ENCODE results near the gene ARID1A.
"Not testable (repeated sequence)": the region's sequence is repeated elsewhere in the genome, so short reads cannot be mapped to it uniquely, and the experiment has no call there.

The ARID1A gene

GRCh38 chr1:26697978-26698849 lies 2.4 kb downstream of the ARID1A start:
- DNase-seq, result peak; percentile 68

DNA sequence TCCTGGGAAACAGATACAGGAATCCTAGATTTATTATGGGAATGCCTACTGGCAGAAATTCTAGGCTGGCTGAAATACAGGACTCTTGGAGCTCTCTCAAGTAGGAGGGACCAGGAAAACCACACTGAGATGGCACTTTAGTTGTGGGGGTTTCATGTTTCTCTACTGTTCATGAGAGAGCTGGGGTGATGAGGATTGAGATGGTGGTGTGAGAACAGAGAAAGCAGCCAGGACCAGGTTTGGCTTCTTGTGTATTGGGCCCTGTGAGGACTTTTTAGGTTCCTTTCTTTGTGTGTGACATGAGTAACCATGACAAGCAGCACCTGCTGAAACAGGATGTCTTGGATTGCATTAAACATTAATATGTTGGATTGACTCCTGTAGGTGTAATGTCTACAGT lies 4.9 kb downstream of the ARID1A start:
- DNase-seq, result peak; percentile 28

- no peak for DNase-seq
These were observed 5.6 kb downstream of the ARID1A start for GRCh38 chr1:26701266-26701994.

DNA sequence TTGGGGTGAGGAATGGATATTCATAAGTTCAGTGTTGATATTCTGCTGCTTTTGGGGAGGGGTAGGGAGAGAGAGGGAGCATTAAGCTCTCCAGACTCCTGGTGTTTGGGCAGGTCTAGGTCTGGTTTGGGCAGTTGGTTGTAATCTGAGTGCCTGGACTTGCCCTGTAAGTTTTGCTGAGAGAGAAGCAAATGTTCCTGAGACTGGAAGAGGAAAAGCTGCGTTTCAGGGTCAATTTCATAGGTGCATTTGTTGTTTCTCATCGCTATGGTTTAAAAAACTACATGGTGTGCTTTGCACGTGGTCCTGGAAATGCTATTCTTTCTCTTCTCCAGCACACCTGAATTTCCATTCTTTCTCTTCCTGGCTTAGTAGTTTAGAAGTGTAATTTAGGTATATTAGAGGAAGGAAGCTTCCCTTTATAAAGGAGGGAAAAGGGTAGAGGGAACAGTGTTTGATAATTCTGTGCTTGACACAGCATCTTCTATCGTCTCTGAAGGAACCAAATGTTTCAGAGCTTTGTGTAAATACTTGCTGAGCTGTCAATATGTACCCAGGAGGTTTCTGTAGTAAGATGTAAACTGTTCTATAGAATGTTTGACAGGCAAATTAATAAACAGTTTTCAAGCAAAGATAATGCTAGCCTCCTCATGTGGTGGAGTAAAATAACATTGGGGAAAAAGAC lies 6.3 kb downstream of the ARID1A start:
- peak; percentile 9 for DNase-seq

DNA sequence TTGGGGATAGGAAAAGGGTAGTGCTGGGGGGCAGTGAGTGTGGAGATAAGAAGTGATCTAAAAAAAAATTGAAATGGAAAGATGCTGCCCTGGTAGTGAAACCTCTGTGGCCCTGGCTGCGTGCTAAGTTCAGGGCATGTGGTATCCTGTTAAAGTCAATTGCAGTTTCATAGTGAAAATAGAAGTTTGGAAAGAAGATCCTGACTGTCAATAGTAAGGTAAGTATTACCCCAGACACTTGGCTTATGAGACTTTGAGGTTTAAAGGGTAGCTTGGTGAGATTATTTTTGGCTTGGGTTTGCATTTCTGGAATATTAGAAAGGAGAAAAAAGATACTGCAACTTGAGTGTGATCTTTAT lies 6.8 kb downstream of the ARID1A start:
- DNase-seq, result peak; percentile 70

DNA sequence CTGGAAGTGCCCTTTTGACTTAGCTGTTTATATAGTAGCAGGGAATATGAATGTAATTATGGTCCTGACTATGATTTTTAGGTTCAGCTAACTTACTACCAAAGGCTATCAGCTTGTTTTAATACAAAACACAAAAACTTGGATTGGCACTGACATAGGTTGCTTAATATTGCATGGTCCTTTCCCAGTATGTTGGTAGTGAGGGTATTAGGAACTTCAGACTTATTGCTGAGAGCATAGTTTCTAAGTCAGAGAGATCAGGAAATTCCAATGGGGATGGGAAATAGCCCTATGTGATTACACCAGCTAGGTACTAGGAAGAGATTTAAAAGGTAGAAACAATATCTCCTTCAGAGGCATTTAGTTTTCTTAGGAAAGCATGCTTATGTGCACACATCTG lies 7.7 kb downstream of the ARID1A start:
- DNase-seq, result no peak

DNA sequence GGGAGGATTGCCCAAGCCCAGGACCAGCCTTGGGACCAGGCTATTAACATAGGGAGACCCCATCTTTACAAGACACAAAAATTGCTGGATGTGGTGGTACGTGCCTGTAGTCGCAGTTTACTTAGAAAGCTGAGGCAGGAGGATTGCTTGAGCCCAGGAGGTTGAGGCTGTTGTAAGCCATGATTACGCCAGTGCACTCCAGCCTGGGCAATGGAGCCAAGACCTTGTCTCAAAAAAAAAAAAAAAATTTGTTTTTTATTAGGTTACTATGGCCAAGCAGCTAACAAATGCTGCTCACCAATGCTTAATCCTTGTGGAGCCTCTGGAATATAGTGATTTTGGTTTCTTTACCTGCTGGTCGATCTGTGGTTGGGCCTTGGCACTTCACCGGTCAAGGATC lies 8.8 kb downstream of the ARID1A start:
- no peak for DNase-seq

GRCh38 chr1:26705227-26705626 lies 9.4 kb downstream of the ARID1A start:
- DNase-seq, result not testable (repeated sequence)

GRCh38 chr1:26705788-26706311 lies 10.0 kb downstream of the ARID1A start:
- DNase-seq, result no peak

DNA sequence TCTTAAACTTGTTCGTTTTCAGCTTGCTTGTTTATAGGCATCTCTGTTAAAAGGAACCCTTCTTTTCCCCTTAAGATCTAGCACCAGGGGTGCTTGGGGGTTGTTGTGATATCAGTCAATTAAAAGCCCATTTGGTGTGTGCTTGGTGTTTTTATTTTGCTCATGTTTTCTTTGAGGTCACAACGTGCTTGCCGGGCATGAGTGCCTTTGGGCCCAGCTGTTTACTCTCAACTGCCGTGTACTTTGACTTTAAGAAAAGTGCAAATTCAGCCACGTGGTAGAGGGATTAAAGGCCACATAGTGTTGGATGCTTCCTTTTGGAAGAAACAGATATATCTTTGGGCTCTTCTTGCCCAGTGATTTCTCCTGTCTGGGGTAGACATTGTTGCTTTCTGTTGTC lies 10.5 kb downstream of the ARID1A start:
- no peak for DNase-seq

DNA sequence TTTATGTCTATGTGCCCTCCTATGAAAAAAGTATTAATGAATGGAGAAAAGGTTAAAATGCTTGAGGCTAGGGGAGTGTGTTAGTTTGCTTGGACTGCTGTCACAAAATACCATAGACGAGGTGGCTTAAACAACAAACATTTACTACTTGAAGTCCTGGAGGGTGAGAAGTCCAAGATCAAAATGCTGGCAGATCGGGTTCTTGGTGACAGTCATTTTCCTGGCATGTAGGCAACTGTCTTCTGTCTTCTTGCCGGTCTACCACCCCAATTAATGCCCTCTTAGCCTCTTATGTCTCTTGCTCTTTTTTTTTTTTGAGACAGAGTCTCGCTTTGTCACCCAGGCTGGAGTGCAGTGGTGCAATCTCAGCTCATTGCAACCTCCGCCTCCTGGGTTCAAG lies 15.0 kb downstream of the ARID1A start:
- DNase-seq, result no peak

DNA sequence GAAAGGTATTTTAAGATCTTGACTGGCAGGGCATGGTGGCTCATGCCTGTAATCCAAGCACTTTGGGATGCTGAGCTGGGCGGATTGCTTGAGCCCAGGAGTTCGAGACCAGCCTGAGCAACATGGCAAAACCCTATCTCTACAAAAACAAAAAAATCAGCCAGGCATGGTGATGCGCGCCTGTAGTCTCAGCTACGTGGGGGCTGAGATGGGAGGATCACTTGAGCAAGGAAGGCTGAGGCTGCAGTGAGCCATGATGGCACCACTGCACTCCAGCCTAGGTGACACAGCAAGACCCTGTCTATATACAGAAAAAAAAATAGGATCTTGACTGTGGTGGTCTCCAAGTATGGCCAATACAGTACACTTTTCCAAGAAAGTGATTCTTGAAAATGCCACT lies 16.0 kb downstream of the ARID1A start:
- no peak for DNase-seq

GRCh38 chr1:26717017-26717491 lies 21.2 kb downstream of the ARID1A start:
- DNase-seq, result no peak

DNA sequence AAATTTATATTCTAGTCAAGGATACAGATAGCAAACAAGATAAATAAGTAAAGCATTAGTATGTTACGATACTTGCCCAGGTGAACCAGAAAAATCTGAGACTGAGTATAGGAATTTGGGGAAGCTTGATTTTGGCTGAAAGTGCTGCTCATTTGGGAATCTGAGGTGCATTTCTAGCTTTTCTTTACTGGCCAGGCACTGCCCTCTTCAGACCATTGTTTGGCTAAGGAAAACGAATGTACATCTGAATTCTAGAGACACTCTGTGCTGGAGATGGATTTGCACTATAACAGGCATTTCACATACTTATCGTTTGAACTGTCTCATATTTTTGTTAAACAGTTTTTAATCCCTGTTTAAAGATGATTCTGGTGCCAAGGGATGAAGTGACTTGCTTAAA lies 23.4 kb downstream of the ARID1A start:
- DNase-seq, result no peak

DNA sequence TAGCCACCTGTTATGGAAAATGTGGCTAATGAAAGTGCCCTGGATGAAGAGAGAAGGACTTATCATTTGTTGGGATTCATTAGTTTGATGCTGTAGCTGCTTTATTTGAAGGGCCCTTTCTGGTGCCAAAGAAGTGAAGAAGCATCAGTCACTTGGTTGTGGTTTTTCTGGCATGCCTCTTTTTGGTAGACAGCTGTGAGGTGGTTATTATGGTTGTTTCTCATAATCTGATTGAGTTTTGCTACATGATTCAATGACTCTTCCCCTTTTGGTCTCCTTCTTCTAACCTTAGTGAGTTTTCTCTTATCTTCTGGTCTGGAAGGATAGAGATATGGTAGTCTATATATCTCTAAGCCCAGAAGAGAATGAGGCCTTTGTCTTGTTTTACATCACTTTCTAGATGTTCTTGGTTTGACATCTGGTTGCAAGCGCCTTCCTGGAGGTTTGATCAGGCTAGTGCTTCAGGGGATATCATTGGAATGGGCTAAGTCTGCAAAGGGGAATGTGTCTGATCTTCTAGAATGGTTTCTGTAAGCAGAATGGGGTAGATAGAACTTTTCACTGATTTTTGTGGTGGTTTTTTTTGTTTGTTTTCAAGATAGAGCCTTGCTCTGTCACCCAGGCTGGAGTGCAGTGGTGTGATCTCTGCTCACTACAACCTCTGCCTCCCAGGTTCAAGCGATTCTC lies 26.0 kb downstream of the ARID1A start:
- DNase-seq, result no peak

DNA sequence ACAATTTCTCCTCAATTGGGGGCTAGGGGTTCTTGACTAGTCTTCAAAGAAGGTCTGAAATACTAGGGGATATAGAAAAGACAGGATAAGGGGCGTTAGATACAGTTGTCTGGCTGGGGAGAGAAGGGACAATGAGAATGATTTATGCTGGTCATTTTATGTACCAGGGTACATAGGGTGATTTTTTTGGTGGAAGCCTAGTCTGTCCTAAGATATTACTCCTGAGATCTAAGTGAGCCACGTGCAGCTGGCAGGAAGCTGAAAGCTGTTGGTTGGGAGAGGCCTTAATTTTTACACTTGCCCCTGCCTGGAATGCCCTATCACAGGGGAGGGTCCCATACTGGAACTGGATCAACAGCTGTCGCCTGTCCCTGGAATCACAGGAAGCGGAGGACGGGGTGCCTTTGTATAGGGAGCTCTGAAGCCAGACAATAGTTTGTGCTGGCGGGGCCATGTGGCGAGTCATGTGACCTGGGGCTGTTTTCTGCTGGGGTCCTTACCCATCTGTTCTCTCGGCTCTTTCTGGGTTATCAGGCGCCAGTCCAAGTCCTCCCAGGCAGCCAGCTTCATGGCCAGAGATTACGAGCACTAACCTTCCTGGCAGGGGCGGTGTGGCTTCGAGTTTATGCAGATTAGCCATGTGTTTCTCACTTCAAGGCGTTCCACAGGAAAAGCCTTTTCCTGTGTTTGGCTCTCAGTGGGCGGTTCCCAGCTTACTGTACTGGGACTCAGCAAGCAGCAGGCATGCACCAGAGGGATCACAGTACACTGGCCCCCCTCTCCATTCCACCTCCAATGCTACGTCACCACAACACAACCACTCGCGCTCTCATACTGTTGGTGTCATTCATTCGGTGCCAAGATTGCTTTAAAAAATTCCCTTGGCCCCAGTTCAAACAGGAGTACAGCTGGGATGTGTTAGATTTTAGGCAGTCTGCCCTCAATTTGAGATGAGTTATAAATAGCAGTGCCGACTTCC lies 27.5 kb downstream of the ARID1A start:
- DNase-seq, result peak; percentile 81

- DNase-seq, result no peak
These were observed 28.3 kb downstream of the ARID1A start for GRCh38 chr1:26724118-26724517.

GRCh38 chr1:26724926-26725325 lies 29.1 kb downstream of the ARID1A start:
- no peak for DNase-seq

- DNase-seq, result not testable (repeated sequence)
These were observed 30.1 kb downstream of the ARID1A start for GRCh38 chr1:26725904-26726303.

GRCh38 chr1:26726784-26727183 lies 31.0 kb downstream of the ARID1A start:
- no peak for DNase-seq

- DNase-seq, result no peak
These were observed 31.7 kb downstream of the ARID1A start for GRCh38 chr1:26727476-26727875.

All from activated effector memory CD4-positive, alpha-beta T cell treated with anti-CD3 and anti-CD28 coated beads, Interleukin-2, amount 50 U/mL, for 16 hours (primary cell).